Thyroid gland (tissue), 4 donors: ENCODE measurements around the gene SOCS4.

Source experiments
- POLR2A ChIP-seq, 2 donors: fragments of 450-650 bp; IDR thresholded peaks; one replicate each; pipeline ENCODE4 v1.6.1; 2017; ENCODE audit warnings: antibody characterized with exemption in 2 of 2, mild to moderate bottlenecking in 2 of 2, moderate library complexity in 1 of 2
- TF ChIP-seq, protein P1 (sequence below), 6 experiments: fragments of 200-600 bp in 3 of 6; fragments of 450-650 bp in 3 of 6; sonication (generic) in 3 of 6; IDR thresholded peaks; one replicate each; pipeline ENCODE4 v1.5.1; 2016 to 2019; ENCODE audit warnings: antibody characterized with exemption in 6 of 6, mild to moderate bottlenecking in 2 of 6, inconsistent platforms in 1 of 6, moderate library complexity in 1 of 6

DNA sequence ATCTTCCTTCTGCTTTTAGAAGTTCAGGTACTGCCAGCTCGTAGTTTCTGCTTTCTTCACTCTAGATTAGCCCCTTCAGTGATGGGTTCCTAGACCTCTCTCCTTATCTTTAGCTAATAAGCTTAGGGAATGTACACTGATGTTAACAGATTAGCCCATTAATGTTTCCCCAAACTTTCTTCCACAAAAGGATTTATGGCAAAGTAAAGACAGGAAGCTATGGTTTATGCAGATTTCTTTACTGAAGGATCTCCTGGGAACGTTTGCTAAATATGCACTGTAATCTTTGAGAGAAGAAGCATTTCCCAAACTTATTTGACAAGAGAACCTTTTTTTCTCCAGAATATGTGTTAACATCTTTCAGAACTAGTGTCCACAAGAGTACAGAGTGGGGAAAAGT is 4.2 kb downstream of the SOCS4 start:
- TF ChIP-seq POLR2A (IDR thresholded peaks at IDR 0.05), result no peak
- TF ChIP-seq, protein P1, sequence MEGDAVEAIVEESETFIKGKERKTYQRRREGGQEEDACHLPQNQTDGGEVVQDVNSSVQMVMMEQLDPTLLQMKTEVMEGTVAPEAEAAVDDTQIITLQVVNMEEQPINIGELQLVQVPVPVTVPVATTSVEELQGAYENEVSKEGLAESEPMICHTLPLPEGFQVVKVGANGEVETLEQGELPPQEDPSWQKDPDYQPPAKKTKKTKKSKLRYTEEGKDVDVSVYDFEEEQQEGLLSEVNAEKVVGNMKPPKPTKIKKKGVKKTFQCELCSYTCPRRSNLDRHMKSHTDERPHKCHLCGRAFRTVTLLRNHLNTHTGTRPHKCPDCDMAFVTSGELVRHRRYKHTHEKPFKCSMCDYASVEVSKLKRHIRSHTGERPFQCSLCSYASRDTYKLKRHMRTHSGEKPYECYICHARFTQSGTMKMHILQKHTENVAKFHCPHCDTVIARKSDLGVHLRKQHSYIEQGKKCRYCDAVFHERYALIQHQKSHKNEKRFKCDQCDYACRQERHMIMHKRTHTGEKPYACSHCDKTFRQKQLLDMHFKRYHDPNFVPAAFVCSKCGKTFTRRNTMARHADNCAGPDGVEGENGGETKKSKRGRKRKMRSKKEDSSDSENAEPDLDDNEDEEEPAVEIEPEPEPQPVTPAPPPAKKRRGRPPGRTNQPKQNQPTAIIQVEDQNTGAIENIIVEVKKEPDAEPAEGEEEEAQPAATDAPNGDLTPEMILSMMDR (IDR thresholded peaks at IDR 0.05), result no peak
